HepG2 (cell line): ENCODE data around the gene SLC7A6OS. TPM values are rescaled to one million over a fixed set of nuclear protein-coding genes. Genes with fewer than 3 reads are reported as not detected.

Source experiments
- ATM ChIP-seq: fragments of 450-650 bp; IDR thresholded peaks from 2 replicates; pipeline ENCODE4 v1.7.1; 2017; ENCODE audit warnings: mild to moderate bottlenecking, borderline replicate concordance
- GATA4 ChIP-seq: sonication (generic); IDR thresholded peaks from 2 replicates; pipeline ENCODE4 v1.6.1; 2016; ENCODE audit warnings: antibody characterized with exemption, low read depth, borderline replicate concordance
- HNRNPK ChIP-seq: fragments of 200-400 bp; formaldehyde crosslinking; IDR thresholded peaks from 2 replicates; pipeline ENCODE4 v1.6.1; 2018; ENCODE audit warnings: low read length, low read depth, moderate library complexity, mild to moderate bottlenecking; ENCODE audit not compliant: poor library complexity, severe bottlenecking
- KLF11 ChIP-seq: IDR thresholded peaks from 2 replicates; pipeline ENCODE4 v1.6.1; 2016; ENCODE audit warnings: missing compliant biosample characterization
- KLF6 ChIP-seq: IDR thresholded peaks from 2 replicates; pipeline ENCODE4 v1.8.0; 2016; ENCODE audit warnings: missing biosample characterization, missing genetic modification reagents
- PPARG ChIP-seq: conservative IDR thresholded peaks from 2 replicates; pipeline ENCODE4 v1.6.1; 2016; ENCODE audit warnings: missing biosample characterization, missing genetic modification reagents
- RCOR2 ChIP-seq: IDR thresholded peaks from 2 replicates; pipeline ENCODE4 v1.6.1; 2016; ENCODE audit warnings: missing biosample characterization, missing genetic modification reagents
- RNF2 ChIP-seq: fragments of 450-650 bp; conservative IDR thresholded peaks from 2 replicates; pipeline ENCODE4 v1.6.1; 2016; ENCODE audit warnings: low read depth
- SNAPC2 ChIP-seq: sonication (generic); formaldehyde crosslinking; IDR thresholded peaks from 2 replicates; pipeline ENCODE4 v1.8.1; 2022; ENCODE audit warnings: mild to moderate bottlenecking, missing genetic modification reagents
- SP2 ChIP-seq: sonication (generic); formaldehyde crosslinking; IDR thresholded peaks from 2 replicates; pipeline ENCODE4 v1.5.1; 2020; ENCODE audit warnings: mild to moderate bottlenecking, missing genetic modification reagents
- TP53 ChIP-seq: sonication (generic); formaldehyde crosslinking; conservative IDR thresholded peaks from 2 replicates; pipeline ENCODE4 v1.4.0; 2020; ENCODE audit warnings: missing genetic modification reagents
- ZBTB7B ChIP-seq: sonication (generic); formaldehyde crosslinking; IDR thresholded peaks from 2 replicates; pipeline ENCODE4 v1.4.0; 2020; ENCODE audit warnings: missing genetic modification reagents
- ZFP90 ChIP-seq: sonication (generic); formaldehyde crosslinking; IDR thresholded peaks from 2 replicates; pipeline ENCODE4 v1.8.0; 2022; ENCODE audit warnings: missing genetic modification reagents, mild to moderate bottlenecking, inconsistent platforms, borderline replicate concordance
- ZNF251 ChIP-seq: sonication (generic); formaldehyde crosslinking; IDR thresholded peaks from 2 replicates; pipeline ENCODE4 v1.9.0; 2021; ENCODE audit warnings: mild to moderate bottlenecking, missing genetic modification reagents
- ZNF317 ChIP-seq: sonication (generic); formaldehyde crosslinking; IDR thresholded peaks from 2 replicates; pipeline ENCODE4 v1.5.0; 2020; ENCODE audit warnings: mild to moderate bottlenecking, missing genetic modification reagents
- ZNF335 ChIP-seq: sonication (generic); formaldehyde crosslinking; IDR thresholded peaks from 2 replicates; pipeline ENCODE4 v1.4.0; 2020; ENCODE audit warnings: missing genetic modification reagents
- ZNF773 ChIP-seq: sonication (generic); formaldehyde crosslinking; IDR thresholded peaks from 2 replicates; pipeline ENCODE4 v1.4.0; 2020; ENCODE audit warnings: missing genetic modification reagents, borderline replicate concordance
- ZNF841 ChIP-seq: sonication (generic); formaldehyde crosslinking; IDR thresholded peaks from 2 replicates; pipeline ENCODE4 v1.8.1; 2023; ENCODE audit warnings: missing genetic modification reagents, borderline replicate concordance
- ZNF883 ChIP-seq: sonication (generic); formaldehyde crosslinking; IDR thresholded peaks from 2 replicates; pipeline ENCODE4 v1.5.1; 2020; ENCODE audit warnings: mild to moderate bottlenecking, missing genetic modification reagents; ENCODE audit errors: not compliant biosample characterization
- polyA plus RNA-seq, 8 experiments: library from polyadenylated mRNA; depleted of rRNA in 3 of 8; stranded (reverse) in 7 of 8; unstranded in 1 of 8; fragments of >200 nt; fragmentation: Illumina TruSeq in 4 of 8; extraction: Trizol in 4 of 8; gene quantifications; 2 replicates each; pipeline versions ENCODE4 v1.2.1 to v1.2.3, GENCODE V29; 2011 to 2016; ENCODE audit warnings: low read depth in 4 of 8, missing spikeins in 1 of 8, mixed read lengths in 1 of 8; ENCODE audit not compliant: insufficient read depth in 1 of 8
- total RNA-seq, 5 experiments: library from RNA; depleted of rRNA; stranded (reverse); fragments of >200 nt; fragmentation: Illumina TruSeq; extraction: Trizol; gene quantifications; 2 replicates each; pipeline ENCODE4 v1.2.3, GENCODE V29; 2016; ENCODE audit warnings: low read depth in 1 of 5
- TF ChIP-seq, protein P1 (sequence below): sonication (generic); formaldehyde crosslinking; IDR thresholded peaks from 2 replicates; pipeline ENCODE4 v1.5.0; 2020; ENCODE audit warnings: mild to moderate bottlenecking, missing genetic modification reagents, borderline replicate concordance
- TF ChIP-seq, protein P2 (sequence below): sonication (generic); formaldehyde crosslinking; IDR thresholded peaks from 2 replicates; pipeline ENCODE4 v1.5.1; 2020; ENCODE audit warnings: mild to moderate bottlenecking, moderate library complexity, missing genetic modification reagents
- TF ChIP-seq, protein P3 (sequence below): IDR thresholded peaks from 2 replicates; pipeline ENCODE4 v1.6.1; 2012; ENCODE audit warnings: low read length, improper control_type of control experiment

Gene SLC7A6OS
- total and polyA plus RNA-seq, 2 of the 13 experiments (the other 11 are each of a cell fraction or from before 2014, with no cell fraction given): 11.2 to 21.5 TPM

DNA sequence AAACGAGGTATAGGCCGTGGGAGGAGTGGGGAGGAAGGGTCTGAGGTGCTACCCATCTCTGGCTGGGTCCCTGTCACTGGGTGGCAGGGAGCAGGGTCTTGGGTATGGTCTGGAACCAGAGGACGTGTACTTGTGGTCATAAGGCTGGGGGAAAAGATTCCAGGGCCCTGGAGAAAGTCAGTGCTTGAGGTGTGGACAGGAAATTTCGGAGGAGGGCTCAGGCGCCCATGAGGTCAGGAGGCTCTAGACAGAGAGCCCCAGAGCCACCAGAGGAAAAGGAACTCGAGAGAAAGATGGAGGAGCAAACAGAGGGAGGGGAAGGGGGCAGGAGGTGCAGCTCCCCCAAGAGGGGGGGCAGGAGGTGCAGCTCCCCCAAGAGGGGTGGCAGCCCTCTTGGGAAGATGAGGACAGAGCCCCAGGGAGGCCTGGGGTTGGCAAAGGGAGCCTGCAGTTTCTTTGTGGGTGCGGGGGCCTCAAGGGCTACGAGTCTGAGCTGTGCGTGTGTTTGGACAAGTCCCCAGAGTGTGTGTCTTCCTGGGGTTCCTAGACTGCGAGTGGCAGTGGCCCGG lies 47.1 kb downstream of the SLC7A6OS start (continued):
- TF ChIP-seq, protein P1, sequence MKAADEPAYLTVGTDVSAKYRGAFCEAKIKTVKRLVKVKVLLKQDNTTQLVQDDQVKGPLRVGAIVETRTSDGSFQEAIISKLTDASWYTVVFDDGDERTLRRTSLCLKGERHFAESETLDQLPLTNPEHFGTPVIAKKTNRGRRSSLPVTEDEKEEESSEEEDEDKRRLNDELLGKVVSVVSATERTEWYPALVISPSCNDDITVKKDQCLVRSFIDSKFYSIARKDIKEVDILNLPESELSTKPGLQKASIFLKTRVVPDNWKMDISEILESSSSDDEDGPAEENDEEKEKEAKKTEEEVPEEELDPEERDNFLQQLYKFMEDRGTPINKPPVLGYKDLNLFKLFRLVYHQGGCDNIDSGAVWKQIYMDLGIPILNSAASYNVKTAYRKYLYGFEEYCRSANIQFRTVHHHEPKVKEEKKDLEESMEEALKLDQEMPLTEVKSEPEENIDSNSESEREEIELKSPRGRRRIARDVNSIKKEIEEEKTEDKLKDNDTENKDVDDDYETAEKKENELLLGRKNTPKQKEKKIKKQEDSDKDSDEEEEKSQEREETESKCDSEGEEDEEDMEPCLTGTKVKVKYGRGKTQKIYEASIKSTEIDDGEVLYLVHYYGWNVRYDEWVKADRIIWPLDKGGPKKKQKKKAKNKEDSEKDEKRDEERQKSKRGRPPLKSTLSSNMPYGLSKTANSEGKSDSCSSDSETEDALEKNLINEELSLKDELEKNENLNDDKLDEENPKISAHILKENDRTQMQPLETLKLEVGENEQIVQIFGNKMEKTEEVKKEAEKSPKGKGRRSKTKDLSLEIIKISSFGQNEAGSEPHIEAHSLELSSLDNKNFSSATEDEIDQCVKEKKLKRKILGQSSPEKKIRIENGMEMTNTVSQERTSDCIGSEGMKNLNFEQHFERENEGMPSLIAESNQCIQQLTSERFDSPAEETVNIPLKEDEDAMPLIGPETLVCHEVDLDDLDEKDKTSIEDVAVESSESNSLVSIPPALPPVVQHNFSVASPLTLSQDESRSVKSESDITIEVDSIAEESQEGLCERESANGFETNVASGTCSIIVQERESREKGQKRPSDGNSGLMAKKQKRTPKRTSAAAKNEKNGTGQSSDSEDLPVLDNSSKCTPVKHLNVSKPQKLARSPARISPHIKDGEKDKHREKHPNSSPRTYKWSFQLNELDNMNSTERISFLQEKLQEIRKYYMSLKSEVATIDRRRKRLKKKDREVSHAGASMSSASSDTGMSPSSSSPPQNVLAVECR: no peak
- TF ChIP-seq ZNF335: no peak
- no peak for TF ChIP-seq HNRNPK
- TF ChIP-seq GATA4: no peak
- no peak for TF ChIP-seq KLF11 (CRISPR knock-in tag)
- TF ChIP-seq ZBTB7B (CRISPR knock-in tag): peak; percentile 40; the same call in 1 of the 2 replicates
- 0 out of 2 replicates have a peak, but pooled peaks have one; percentile 17 for TF ChIP-seq PPARG (CRISPR knock-in tag)
- no peak for TF ChIP-seq TP53 (CRISPR knock-in tag)
- no peak for TF ChIP-seq ZNF251 (CRISPR knock-in tag)
- TF ChIP-seq, protein P2, sequence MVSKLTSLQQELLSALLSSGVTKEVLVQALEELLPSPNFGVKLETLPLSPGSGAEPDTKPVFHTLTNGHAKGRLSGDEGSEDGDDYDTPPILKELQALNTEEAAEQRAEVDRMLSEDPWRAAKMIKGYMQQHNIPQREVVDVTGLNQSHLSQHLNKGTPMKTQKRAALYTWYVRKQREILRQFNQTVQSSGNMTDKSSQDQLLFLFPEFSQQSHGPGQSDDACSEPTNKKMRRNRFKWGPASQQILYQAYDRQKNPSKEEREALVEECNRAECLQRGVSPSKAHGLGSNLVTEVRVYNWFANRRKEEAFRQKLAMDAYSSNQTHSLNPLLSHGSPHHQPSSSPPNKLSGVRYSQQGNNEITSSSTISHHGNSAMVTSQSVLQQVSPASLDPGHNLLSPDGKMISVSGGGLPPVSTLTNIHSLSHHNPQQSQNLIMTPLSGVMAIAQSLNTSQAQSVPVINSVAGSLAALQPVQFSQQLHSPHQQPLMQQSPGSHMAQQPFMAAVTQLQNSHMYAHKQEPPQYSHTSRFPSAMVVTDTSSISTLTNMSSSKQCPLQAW (CRISPR knock-in tag): no peak
- no peak for TF ChIP-seq ZNF773
- TF ChIP-seq RCOR2: 0 out of 2 replicates have a peak, but pooled peaks have one; percentile 31
- 0 out of 2 replicates have a peak, but pooled peaks have one; percentile 65 for TF ChIP-seq ZNF317
- no peak for TF ChIP-seq ZNF841
- TF ChIP-seq, protein P3, sequence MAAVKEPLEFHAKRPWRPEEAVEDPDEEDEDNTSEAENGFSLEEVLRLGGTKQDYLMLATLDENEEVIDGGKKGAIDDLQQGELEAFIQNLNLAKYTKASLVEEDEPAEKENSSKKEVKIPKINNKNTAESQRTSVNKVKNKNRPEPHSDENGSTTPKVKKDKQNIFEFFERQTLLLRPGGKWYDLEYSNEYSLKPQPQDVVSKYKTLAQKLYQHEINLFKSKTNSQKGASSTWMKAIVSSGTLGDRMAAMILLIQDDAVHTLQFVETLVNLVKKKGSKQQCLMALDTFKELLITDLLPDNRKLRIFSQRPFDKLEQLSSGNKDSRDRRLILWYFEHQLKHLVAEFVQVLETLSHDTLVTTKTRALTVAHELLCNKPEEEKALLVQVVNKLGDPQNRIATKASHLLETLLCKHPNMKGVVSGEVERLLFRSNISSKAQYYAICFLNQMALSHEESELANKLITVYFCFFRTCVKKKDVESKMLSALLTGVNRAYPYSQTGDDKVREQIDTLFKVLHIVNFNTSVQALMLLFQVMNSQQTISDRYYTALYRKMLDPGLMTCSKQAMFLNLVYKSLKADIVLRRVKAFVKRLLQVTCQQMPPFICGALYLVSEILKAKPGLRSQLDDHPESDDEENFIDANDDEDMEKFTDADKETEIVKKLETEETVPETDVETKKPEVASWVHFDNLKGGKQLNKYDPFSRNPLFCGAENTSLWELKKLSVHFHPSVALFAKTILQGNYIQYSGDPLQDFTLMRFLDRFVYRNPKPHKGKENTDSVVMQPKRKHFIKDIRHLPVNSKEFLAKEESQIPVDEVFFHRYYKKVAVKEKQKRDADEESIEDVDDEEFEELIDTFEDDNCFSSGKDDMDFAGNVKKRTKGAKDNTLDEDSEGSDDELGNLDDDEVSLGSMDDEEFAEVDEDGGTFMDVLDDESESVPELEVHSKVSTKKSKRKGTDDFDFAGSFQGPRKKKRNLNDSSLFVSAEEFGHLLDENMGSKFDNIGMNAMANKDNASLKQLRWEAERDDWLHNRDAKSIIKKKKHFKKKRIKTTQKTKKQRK: no peak
- no peak for TF ChIP-seq SP2
- no peak for TF ChIP-seq ATM
- no peak for TF ChIP-seq RNF2
- no peak for TF ChIP-seq KLF6 (CRISPR knock-in tag)
- no peak for TF ChIP-seq SNAPC2 (CRISPR knock-in tag)
- no peak for TF ChIP-seq ZFP90
- no peak for TF ChIP-seq ZNF883 (CRISPR knock-in tag)
